HCT116 (cell line): ENCODE results near the gene RAPGEF3. TPM values are rescaled to one million over a fixed set of nuclear protein-coding genes. Genes with fewer than 3 reads are reported as not detected.

Experiments
- ATAC-seq: fragments of 200-7000 bp; cut with Tn5 transposase; 2 replicates; pipeline ENCODE4 v1.9.1; 2020; ENCODE audit warnings: mild to moderate bottlenecking, moderate library complexity
- BruUV-seq: library from RNA; stranded (reverse); fragments of 400-500 nt; replicated peaks from 2 replicates; lab custom pipeline; 2021; lab: Mats Ljungman, UMichigan
- CTCF ChIA-PET: fragments of 300-600 bp; sonication (Branson Sonifier 250); formaldehyde crosslinking; loops from one replicate; lab custom pipeline; 2021; ENCODE audit warnings: antibody characterized with exemption; lab: Charles Lee
- POLR2A ChIA-PET: fragments of 300-600, 350-600 bp; sonication (Branson Sonifier 250); formaldehyde crosslinking; loops from one replicate; lab custom pipeline; 2021; ENCODE audit warnings: antibody characterized with exemption; lab: Charles Lee
- RAD21 ChIA-PET, 2 experiments: fragments of 300-600 bp; sonication (Branson Sonifier 250); formaldehyde crosslinking; loops; one replicate each; lab custom pipeline; 2023; ENCODE audit warnings: low total read pairs in 2 of 2; ENCODE audit not compliant: uncharacterized antibody in 2 of 2, unreplicated experiment in 2 of 2, low non-redundant PET in 1 of 2; lab: Charles Lee
- DNase-seq: peaks from one replicate; pipeline ENCODE4 v3.0.0-alpha.2; 2010; ENCODE audit warnings: low read depth, low spot score
- H2AFZ ChIP-seq: fragments of 200-600 bp; shearing (Covaris generic), sonication (generic); 2 replicates; pipeline ENCODE4 v1.6.1; 2017; ENCODE audit warnings: low read depth, mixed run types, mixed read lengths, antibody characterized with exemption, low read length; ENCODE audit not compliant: poor library complexity, severe bottlenecking
- H3K27ac ChIP-seq: 2 replicates; pipeline ENCODE4 v1.5.1; 2012; ENCODE audit warnings: low read depth, low read length
- H3K27me3 ChIP-seq: fragments of 200-600 bp; sonication (generic); 2 replicates; pipeline ENCODE4 v1.6.1; 2016; ENCODE audit warnings: mixed run types, low read length, mixed read lengths; ENCODE audit not compliant: insufficient read depth
- H3K36me3 ChIP-seq, 2 experiments: fragments of 200-500 bp in 1 of 2; fragments of 200-600 bp in 1 of 2; sonication (Bioruptor generic) in 1 of 2; sonication (generic) in 1 of 2; 2 replicates each; pipeline versions ENCODE4 v1.5.1 to v1.6.1; 2014 to 2016; ENCODE audit warnings: low read length in 2 of 2, inconsistent platforms in 1 of 2, mixed read lengths in 1 of 2, mixed run types in 1 of 2; ENCODE audit not compliant: insufficient read depth in 2 of 2, control insufficient read depth in 1 of 2
- H3K4me1 ChIP-seq, 2 experiments: fragments of 200-600 bp in 1 of 2; sonication (generic) in 1 of 2; 2 replicates each; pipeline versions ENCODE4 v1.5.1 to v1.6.1; 2012 to 2017; ENCODE audit warnings: low read length in 2 of 2, inconsistent platforms in 1 of 2, mild to moderate bottlenecking in 1 of 2, mixed read lengths in 1 of 2, mixed run types in 1 of 2, moderate library complexity in 1 of 2; ENCODE audit not compliant: insufficient read depth in 2 of 2, control insufficient read depth in 1 of 2
- H3K4me2 ChIP-seq: fragments of 200-600 bp; sonication (generic); 2 replicates; pipeline ENCODE4 v1.6.1; 2017; ENCODE audit warnings: mixed run types, low read length, mixed read lengths
- H3K4me3 ChIP-seq, 2 experiments: fragments of 200-600 bp in 1 of 2; sonication (generic) in 1 of 2; replicated peaks in 1 of 2; 2 replicates each; pipeline ENCODE4 v1.5.1; 2011 to 2016; ENCODE audit warnings: low read length in 2 of 2, control low read depth in 1 of 2, low read depth in 1 of 2, mild to moderate bottlenecking in 1 of 2, mixed read lengths in 1 of 2, mixed run types in 1 of 2
- H3K79me2 ChIP-seq: fragments of 200-600 bp; sonication (generic); 2 replicates; pipeline ENCODE4 v1.6.1; 2017; ENCODE audit warnings: mild to moderate bottlenecking, mixed run types, low read length, moderate library complexity, mixed read lengths; ENCODE audit not compliant: insufficient read depth
- H3K9ac ChIP-seq: fragments of 200-600 bp; sonication (generic); 2 replicates; pipeline ENCODE4 v1.6.1; 2016; ENCODE audit warnings: low read length, mixed read lengths
- H3K9me2 ChIP-seq: fragments of 200-600 bp; sonication (generic), shearing (Covaris generic); 2 replicates; pipeline ENCODE4 v1.6.1; 2017; ENCODE audit warnings: mixed run types, mild to moderate bottlenecking, moderate library complexity; ENCODE audit not compliant: insufficient read depth
- H3K9me3 ChIP-seq, 2 experiments: fragments of 200-500 bp in 1 of 2; fragments of 200-600 bp in 1 of 2; sonication (Bioruptor generic) in 1 of 2; sonication (generic) in 1 of 2; 2 replicates each; pipeline ENCODE4 v1.6.1; 2014 to 2017; ENCODE audit warnings: low read length in 2 of 2, mixed read lengths in 2 of 2, inconsistent platforms in 1 of 2, low read depth in 1 of 2, mild to moderate bottlenecking in 1 of 2, mixed run types in 1 of 2, moderate library complexity in 1 of 2; ENCODE audit not compliant: control insufficient read depth in 1 of 2, insufficient read depth in 1 of 2
- H4K20me1 ChIP-seq: fragments of 200-600 bp; sonication (generic), shearing (Covaris generic); 2 replicates; pipeline ENCODE4 v1.6.1; 2017; ENCODE audit warnings: mixed run types, mild to moderate bottlenecking, moderate library complexity; ENCODE audit not compliant: insufficient read depth
- CBX3 ChIP-seq: IDR thresholded peaks from 2 replicates; pipeline ENCODE4 v1.6.1; 2012; ENCODE audit warnings: low read depth
- CEBPB ChIP-seq: IDR thresholded peaks from 2 replicates; pipeline ENCODE4 v1.6.1; 2012; ENCODE audit warnings: low read depth
- CTCF ChIP-seq, 3 experiments: fragments of 200-600 bp in 1 of 3; sonication (generic) in 1 of 3; IDR thresholded peaks in 2 of 3; conservative IDR thresholded peaks in 1 of 3; 2 replicates each; pipeline ENCODE4 v1.5.1; 2012 to 2017; ENCODE audit warnings: low read depth in 2 of 3, low read length in 2 of 3, antibody characterized with exemption in 1 of 3, borderline replicate concordance in 1 of 3, control low read depth in 1 of 3, mild to moderate bottlenecking in 1 of 3, mixed read lengths in 1 of 3, mixed run types in 1 of 3, moderate library complexity in 1 of 3; ENCODE audit not compliant: insufficient read depth in 1 of 3
- EGR1 ChIP-seq: IDR thresholded peaks from 2 replicates; pipeline ENCODE4 v1.6.1; 2012; ENCODE audit warnings: low read depth
- ELF1 ChIP-seq: IDR thresholded peaks from 2 replicates; pipeline ENCODE4 v1.6.1; 2012; ENCODE audit warnings: low read depth, borderline replicate concordance
- EZH2 ChIP-seq: fragments of 200-600 bp; sonication (generic); IDR thresholded peaks from 2 replicates; pipeline ENCODE4 v1.6.1; 2017; ENCODE audit warnings: antibody characterized with exemption, mixed run types
- EZH2phosphoT487 ChIP-seq: fragments of 200-600 bp; IDR thresholded peaks from 2 replicates; pipeline ENCODE4 v1.6.1; 2018; ENCODE audit warnings: antibody characterized with exemption, borderline replicate concordance
- POLR2AphosphoS5 ChIP-seq: IDR thresholded peaks from 2 replicates; pipeline ENCODE4 v1.6.1; 2011; ENCODE audit warnings: mild to moderate bottlenecking, low read depth, low read length, moderate library complexity
- REST ChIP-seq: IDR thresholded peaks from 2 replicates; pipeline ENCODE4 v1.6.1; 2012; ENCODE audit warnings: low read depth
- SRF ChIP-seq: IDR thresholded peaks from 2 replicates; pipeline ENCODE4 v1.6.1; 2012; ENCODE audit warnings: low read depth
- TCF7L2 ChIP-seq: IDR thresholded peaks from 2 replicates; pipeline ENCODE4 v1.7.0; 2011; ENCODE audit warnings: borderline replicate concordance, inconsistent platforms; ENCODE audit not compliant: insufficient read depth, insufficient read length; ENCODE audit errors: extremely low read depth
- YY1 ChIP-seq: IDR thresholded peaks from 2 replicates; pipeline ENCODE4 v1.6.1; 2011; ENCODE audit warnings: low read length, low read depth, moderate library complexity, mild to moderate bottlenecking; ENCODE audit not compliant: insufficient replicate concordance; ENCODE audit errors: extremely low read depth
- ZBTB33 ChIP-seq: IDR thresholded peaks from 2 replicates; pipeline ENCODE4 v1.6.1; 2011; ENCODE audit warnings: mild to moderate bottlenecking, low read length, moderate library complexity; ENCODE audit not compliant: insufficient replicate concordance; ENCODE audit errors: extremely low read depth
- intact Hi-C: fragments of 100-400 bp; cut with micrococcal nuclease; formaldehyde crosslinking; loops from 2 replicates; pipeline ENCODE4 v1.10.0; 2022
- total RNA-seq: library from RNA; stranded (reverse); gene quantifications from one replicate; pipeline ENCODE4 v1.2.1, GENCODE V29; 2021; ENCODE audit not compliant: unreplicated experiment

Gene RAPGEF3
- total RNA-seq, 1 experiment from 2014 or later, result 1.8 TPM

GRCh38 chr12:47748899-47749298 is 9.8 kb downstream of the RAPGEF3 start:
- H3K27ac ChIP-seq, result no peak overlapping the region
- H3K79me2 ChIP-seq, result no peaks in the 10 kb centered on the region
- no peaks in the 10 kb centered on the region for H3K9me2 ChIP-seq
- H3K4me3 ChIP-seq, result no peak overlapping the region
- ChIA-PET CTCF (no interaction called here), POLR2A (no interaction called here), RAD21 (no interaction called here)
- H4K20me1 ChIP-seq, result no peaks in the 10 kb centered on the region
- H3K9ac ChIP-seq, result no peak overlapping the region
- H3K4me1 ChIP-seq, result peaks cover 19 to 32% of the 10 kb centered on the region in 2 experiments
- no peaks in the 10 kb centered on the region for H3K27me3 ChIP-seq
- H2AFZ ChIP-seq, result no peak overlapping the region
- no TSS peak for BruUV-seq
- DNase-seq (no peak), ATAC-seq (no peak)
- H3K36me3 ChIP-seq, result no peaks in the 10 kb centered on the region
- no peak for TF ChIP-seq TCF7L2
- TF ChIP-seq CBX3, result no peak
- intact Hi-C loops, result no loop called here
- no peaks in the 10 kb centered on the region for H3K9me3 ChIP-seq
- H3K4me2 ChIP-seq, result no peak overlapping the region

- H2AFZ ChIP-seq, result no peak overlapping the region
- RAD21 ChIA-PET, result no interaction called here
- intact Hi-C loops, result no loop called here
- CTCF ChIA-PET, result interaction anchor here (1.9 kb wide), 1 partner anchor 11 kb away, joined by 7 read pairs; the partner anchor contains the start of gene RAPGEF3
- H3K4me1 ChIP-seq, result peaks cover 15 to 32% of the 10 kb centered on the region in 2 experiments
- no peaks in the 10 kb centered on the region for H3K27me3 ChIP-seq
- ATAC-seq (no peak), DNase-seq (no peak)
- no peaks in the 10 kb centered on the region for H3K79me2 ChIP-seq
- H3K9me3 ChIP-seq, result no peaks in the 10 kb centered on the region
- no peak overlapping the region for H3K27ac ChIP-seq
- H3K9ac ChIP-seq, result no peak overlapping the region
- H3K36me3 ChIP-seq, result no peaks in the 10 kb centered on the region
- BruUV-seq, result no TSS peak
- H3K4me2 ChIP-seq, result no peak overlapping the region
- no peaks in the 10 kb centered on the region for H4K20me1 ChIP-seq
- POLR2A ChIA-PET, result no interaction called here
- H3K9me2 ChIP-seq, result no peaks in the 10 kb centered on the region
- H3K4me3 ChIP-seq, result no peak overlapping the region
- TF ChIP-seq POLR2AphosphoS5, result no peak
- TF ChIP-seq EGR1, result no peak
- TF ChIP-seq EZH2phosphoT487, result no peak
- TF ChIP-seq SRF, result no peak
- no peak for TF ChIP-seq YY1
- TF ChIP-seq CEBPB, result no peak
- no peak for TF ChIP-seq ZBTB33
- no peak for TF ChIP-seq REST
- no peak for TF ChIP-seq CTCF (IDR thresholded peaks at IDR 0.05 in 2 of 3, conservative IDR thresholded peaks at IDR 0.05 in 1 of 3; ENCODE audit: borderline replicate concordance in 1 of 3, insufficient read depth in 1 of 3, low read depth in 2 of 3, low read length in 2 of 3)
- no peak for TF ChIP-seq ELF1
- no peak for TF ChIP-seq EZH2
These were observed 10.2 kb downstream of the RAPGEF3 start for GRCh38 chr12:47748507-47748828.
